ENCODE results near the gene AMPD2.

GRCh38 chr1:109655615-109656519, 36.2 kb downstream of the AMPD2 start, which contains the start of gene GSTM4:
- TF ChIP-seq CTCF (IDR thresholded peaks at IDR 0.05) (no peak), POLR2AphosphoS5 (IDR thresholded peaks at IDR 0.05) (peak; percentile 66 to 83 (median 72))

Data from sigmoid colon (tissue), 4 donors.